NCI-H510A treated with DMSO at 0.1 percent for 48 hours (cell line): ENCODE results near the gene ABLIM3.

Source experiments
- DNase-seq: peaks from one replicate; lab custom pipeline; 2025; lab: John Stamatoyannopoulos, UW

ABLIM3 gene

DNA sequence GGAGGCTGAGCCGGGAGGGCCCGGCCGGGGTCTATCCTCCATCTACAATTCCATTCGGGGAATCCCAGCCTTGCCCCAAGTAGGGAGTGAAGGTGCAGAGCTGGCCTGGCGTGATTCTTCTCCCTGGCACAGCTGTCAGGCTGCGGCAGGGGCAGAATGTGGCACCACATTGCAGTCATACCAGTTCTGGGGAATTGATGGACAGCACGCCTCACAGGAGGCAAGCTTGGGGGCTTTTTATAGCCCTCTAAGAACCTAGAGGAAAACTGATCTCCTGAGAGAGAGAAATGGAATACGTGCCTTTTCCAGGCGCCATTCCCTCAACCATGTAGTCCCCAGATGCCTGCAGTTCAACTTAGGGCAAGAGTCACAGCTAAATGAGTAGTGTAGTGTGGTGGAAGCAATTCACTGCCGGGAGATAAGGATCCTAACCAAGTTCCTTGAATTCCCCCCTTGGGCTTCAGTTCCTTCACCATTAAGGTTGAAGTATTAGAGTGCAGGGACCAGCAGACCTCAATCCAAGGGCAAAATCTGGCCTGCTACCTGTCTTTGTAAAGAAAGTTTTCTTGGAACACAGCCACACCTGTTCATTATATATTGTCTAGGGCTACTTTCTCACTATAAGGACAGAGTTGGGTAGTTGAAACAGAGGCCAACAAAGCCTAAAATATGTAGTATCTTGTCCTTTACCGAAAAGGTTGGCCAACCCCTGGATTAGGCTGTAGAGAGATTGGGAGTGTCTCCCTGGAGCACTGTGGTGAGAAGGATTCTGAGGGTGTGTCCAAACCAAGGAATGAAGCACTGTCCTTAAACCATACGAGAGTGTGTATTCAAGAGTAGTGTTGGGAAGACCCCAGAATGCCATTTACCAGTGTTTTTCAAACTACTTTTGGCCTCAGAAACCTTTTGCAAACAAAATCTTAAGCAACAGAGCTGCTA, 141.0 kb downstream of the ABLIM3 start:
- no peak for DNase-seq

GRCh38 chr5:149282966-149283332, 141.7 kb downstream of the ABLIM3 start:
- peak; percentile 47 for DNase-seq

- DNase-seq: peak; percentile 78
Observed at GRCh38 chr5:149283626-149284480, 142.6 kb downstream of the ABLIM3 start.

DNA sequence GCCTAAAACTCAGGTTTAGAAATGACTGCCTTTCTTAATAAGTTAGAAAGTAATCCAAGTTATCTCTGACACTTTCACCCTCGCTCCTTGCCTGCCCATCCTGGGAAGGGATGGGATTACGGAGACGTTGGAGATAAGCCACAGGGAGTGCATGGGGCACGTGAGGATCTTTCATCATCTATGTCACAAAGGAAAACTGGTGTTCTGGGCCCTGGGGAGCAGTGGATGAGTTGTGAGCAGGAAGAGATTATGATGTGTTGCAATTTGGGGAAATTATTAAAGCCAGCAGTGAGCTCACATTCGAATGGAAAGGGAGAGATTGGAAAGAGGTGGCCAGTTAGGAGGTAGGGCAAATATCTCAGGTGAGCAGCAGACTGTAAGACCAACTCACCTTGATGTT, 143.2 kb downstream of the ABLIM3 start:
- no peak for DNase-seq

- no peak for DNase-seq
Observed at GRCh38 chr5:149285153-149285552, 143.9 kb downstream of the ABLIM3 start.

- no peak for DNase-seq
Observed at GRCh38 chr5:149288436-149288835, 147.1 kb downstream of the ABLIM3 start.

GRCh38 chr5:149289301-149289700, 148.0 kb downstream of the ABLIM3 start:
- DNase-seq: no peak

DNA sequence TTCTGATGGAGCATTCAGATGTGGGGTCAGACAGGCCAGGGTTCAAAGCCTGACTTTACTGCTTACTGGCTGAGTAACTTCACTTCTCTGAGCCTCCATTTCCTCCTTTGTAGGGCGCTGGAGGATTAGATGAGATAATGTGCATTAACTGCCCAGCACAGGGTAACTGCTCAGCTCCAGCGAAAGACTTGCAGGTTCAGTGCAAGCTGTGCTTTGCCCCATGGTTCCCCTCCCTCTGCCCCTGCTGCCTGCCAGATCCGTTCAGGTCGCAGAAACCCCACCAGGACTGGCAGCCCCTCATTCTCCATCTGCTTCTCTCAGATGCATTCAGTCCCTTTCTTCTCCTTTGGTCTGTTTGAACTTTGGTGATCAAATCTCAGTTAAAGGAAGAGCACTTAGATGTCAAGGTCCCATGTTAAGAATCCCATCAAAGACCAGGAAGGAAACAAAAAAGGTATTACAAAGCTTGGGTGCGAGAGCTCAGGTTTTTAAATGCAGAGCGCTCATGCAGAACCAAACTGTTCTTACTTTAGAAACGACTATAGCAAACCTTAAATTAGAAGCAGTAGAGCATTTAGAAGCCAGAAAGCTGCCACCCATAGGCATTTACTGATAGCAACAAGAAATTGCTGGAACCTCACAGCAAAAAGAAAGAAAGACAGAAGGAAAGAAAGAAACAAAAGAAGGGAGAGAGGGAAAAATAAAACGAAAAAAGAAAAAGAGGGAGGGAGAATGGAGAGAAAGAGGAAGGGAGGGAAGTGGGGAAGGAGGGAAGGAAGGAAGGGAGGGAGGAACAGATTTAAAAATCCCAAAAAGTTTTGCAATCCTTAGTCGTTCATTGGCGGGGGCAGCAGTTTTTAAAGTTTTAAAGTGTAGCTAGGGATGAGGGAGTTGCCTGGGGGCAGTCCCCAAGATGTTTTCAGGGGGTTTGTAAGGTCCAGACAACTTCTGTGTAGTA, 153.9 kb downstream of the ABLIM3 start:
- DNase-seq: no peak

- no peak for DNase-seq
Observed at GRCh38 chr5:149297340-149298025, 156.2 kb downstream of the ABLIM3 start.

- no peak for DNase-seq
Observed at GRCh38 chr5:149298163-149298562, 156.9 kb downstream of the ABLIM3 start.

DNA sequence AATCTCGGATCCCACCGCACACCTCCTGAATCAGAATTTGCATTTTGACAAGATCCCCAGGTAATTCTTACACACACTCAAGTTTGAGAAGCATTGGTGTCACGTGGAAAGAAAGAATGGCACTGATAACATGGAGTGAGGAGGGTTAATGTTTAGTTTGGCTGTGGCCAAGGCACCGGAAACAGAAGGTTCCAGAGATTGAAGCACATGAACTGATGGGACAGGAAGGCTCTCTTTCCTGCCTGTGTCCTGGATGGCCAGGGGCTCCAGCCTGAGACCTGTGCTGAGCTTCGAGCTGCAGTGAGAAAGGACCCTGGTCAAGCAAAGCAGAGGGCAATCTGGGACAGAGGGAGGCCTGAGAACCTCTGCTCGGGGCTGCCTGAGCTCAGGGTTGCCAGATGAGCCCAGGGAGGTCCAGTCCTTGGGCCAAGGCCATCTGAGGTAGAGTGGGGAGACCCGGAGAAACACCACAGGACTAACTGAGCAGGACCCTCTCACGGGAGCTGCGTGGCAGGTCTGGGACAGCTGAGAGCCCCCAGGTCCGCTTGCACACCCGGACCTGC, 157.6 kb downstream of the ABLIM3 start:
- no peak for DNase-seq

GRCh38 chr5:149299451-149300054, 158.3 kb downstream of the ABLIM3 start:
- DNase-seq: no peak

- DNase-seq: no peak
Observed at GRCh38 chr5:149300441-149300840, 159.1 kb downstream of the ABLIM3 start.

GRCh38 chr5:149301049-149301743, 159.9 kb downstream of the ABLIM3 start:
- no peak for DNase-seq

DNA sequence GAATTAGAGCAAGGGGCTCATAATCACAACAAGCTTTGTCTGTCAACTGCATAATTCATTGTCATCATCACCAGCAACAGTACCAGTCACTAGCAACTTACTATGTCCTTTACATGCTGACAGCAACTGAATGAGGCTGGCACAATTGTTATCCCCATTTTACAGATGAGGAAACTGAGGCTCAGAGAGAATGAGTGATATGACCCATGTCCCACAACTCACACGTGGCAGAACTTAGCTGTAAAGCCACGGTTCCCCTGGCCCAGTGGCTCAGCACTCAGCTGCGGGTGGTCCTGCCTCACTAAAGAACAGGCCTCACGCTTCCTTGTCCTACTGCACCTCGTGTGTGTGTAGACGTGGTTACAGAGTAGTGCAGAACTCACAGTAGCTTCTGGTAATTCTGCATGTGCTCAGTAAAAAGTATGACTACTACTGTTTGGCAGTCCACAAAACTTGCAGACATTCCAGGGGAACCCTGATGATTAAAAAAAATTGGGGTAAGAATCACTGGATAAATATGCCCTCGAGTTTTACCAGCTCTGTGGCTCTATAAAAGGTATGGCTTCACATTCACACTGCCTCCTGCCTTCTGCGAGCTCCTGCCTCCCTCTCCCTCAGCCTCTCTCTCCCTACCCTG, 160.6 kb downstream of the ABLIM3 start:
- no peak for DNase-seq

DNA sequence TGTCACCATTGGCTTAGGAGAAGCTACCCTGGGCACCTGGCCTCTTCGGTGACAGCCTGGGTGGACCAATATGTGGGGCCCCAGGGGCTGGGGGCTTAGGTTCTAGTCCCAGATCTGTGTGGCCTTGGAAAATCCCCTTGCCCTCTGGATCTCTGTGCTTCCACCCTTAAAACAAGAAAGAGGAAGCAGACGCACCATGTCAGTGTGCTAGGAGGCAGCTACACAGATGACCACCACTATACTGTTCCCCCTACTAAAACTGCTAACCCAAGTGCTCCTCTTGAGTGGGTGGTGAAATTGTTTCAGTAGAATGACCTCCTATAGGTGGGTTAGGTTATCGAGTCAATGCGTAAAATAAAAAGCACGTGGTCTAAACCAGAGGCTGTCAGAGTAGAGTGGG, 161.3 kb downstream of the ABLIM3 start:
- DNase-seq: no peak

GRCh38 chr5:149303210-149303609, 161.9 kb downstream of the ABLIM3 start:
- DNase-seq: no peak

DNA sequence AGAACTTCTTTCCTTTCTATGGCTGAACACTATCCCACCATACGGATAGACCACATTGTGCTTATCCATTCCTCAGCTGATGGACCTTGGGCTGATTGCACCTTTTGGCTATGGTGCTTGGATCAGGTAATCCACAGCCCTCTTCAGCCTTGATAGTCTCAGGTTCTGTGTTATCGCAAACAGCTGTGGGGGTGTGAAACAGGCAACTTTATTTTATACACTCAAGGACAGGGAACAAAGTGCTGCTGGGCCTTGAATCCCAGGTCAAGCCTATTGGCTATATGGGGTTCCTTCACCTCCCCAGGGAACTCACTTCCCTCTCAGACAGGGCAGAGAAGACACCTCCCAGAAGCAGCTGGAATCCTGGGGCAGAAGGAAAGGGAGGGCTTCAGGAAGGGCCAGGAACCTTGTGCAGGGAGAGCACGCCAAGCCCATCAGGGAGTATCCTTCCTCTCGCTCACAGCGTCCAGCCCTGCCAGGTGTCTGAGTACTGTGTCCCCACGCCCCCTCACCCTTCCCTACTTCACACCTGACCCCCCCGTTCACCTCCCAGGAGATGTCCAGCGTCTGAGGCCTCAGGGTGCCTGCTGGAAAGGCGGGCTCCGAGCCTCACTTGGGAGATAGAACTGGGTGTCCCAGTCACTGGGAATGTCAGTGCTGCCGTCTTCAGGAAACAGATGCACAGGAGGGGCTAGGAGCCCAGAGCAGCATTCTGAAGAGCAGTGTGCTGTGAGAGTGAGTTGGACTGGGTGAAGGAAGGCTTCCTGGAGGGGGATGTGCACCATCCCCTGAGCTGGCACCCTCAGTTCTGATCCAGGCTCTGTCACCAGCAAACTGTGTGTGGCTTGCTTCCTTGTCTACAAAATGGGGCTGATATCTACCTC, 163.1 kb downstream of the ABLIM3 start:
- no peak for DNase-seq
